K562 (cell line): ENCODE results near the gene ZFPM1. TPM values are rescaled to one million over a fixed set of nuclear protein-coding genes. Genes with fewer than 3 reads are reported as not detected.

Experiments used
- CEBPB ChIP-seq: fragments of 450-650 bp; IDR thresholded peaks from 2 replicates; pipeline ENCODE4 v1.6.1; 2016; ENCODE audit warnings: missing genetic modification characterization, missing compliant biosample characterization
- DIDO1 ChIP-seq: fragments of 450-650 bp; IDR thresholded peaks from 2 replicates; pipeline ENCODE4 v1.6.1; 2016; ENCODE audit warnings: low read depth, missing biosample characterization, missing genetic modification characterization
- HDAC3 ChIP-seq: fragments of 450-650 bp; IDR thresholded peaks from 2 replicates; pipeline ENCODE4 v1.6.1; 2018; ENCODE audit warnings: borderline replicate concordance, mild to moderate bottlenecking, moderate library complexity; ENCODE audit not compliant: partially characterized antibody
- MAFG ChIP-seq: fragments of 450-650 bp; conservative IDR thresholded peaks from 2 replicates; pipeline ENCODE4 v1.6.1; 2016; ENCODE audit warnings: missing genetic modification characterization, missing compliant biosample characterization
- MYNN ChIP-seq, 2 experiments: sonication (generic); formaldehyde crosslinking in 1 of 2; IDR thresholded peaks; 2 replicates each; pipeline versions ENCODE4 v1.5.0 to v1.6.1; 2016 to 2020; ENCODE audit warnings: antibody characterized with exemption in 1 of 2, missing genetic modification reagents in 1 of 2
- SIN3A ChIP-seq, 2 experiments: fragments of 150-350 bp in 1 of 2; IDR thresholded peaks; 2 replicates each; pipeline ENCODE4 v1.6.1; 2011 to 2016; ENCODE audit warnings: borderline replicate concordance in 2 of 2, low read depth in 2 of 2, low read length in 2 of 2, mild to moderate bottlenecking in 2 of 2, moderate library complexity in 2 of 2; ENCODE audit not compliant: control insufficient read depth in 1 of 2
- SREBF2 ChIP-seq: sonication (generic); formaldehyde crosslinking; IDR thresholded peaks from 2 replicates; pipeline ENCODE4 v1.4.0; 2020; ENCODE audit warnings: mild to moderate bottlenecking, missing genetic modification reagents
- SRSF1 ChIP-seq: fragments of 200-400 bp; formaldehyde crosslinking; IDR thresholded peaks from 2 replicates; pipeline ENCODE4 v1.6.1; 2017; ENCODE audit warnings: mild to moderate bottlenecking, low read depth, low read length, moderate library complexity
- ZFP30 ChIP-seq: fragments of 250-450 bp; sonication (Bioruptor Pico); IDR thresholded peaks from 2 replicates; pipeline ENCODE4 v1.8.0; 2022; ENCODE audit warnings: moderate library complexity, mild to moderate bottlenecking, inconsistent platforms, borderline replicate concordance
- ZNF124 ChIP-seq: sonication (generic); formaldehyde crosslinking; IDR thresholded peaks from 2 replicates; pipeline ENCODE4 v1.8.1; 2022; ENCODE audit warnings: missing genetic modification reagents
- polyA plus RNA-seq, 8 experiments: library from polyadenylated mRNA; depleted of rRNA in 4 of 8; stranded (reverse) in 5 of 8; unstranded in 3 of 8; fragments of >200 nt; fragmentation: Nextera tagmentation in 2 of 8; fragmentation: Illumina TruSeq in 1 of 8; extraction: Ambion mirVana in 2 of 8; extraction: Trizol in 1 of 8; gene quantifications; 2 replicates each; pipeline versions ENCODE4 v1.2.1 to v1.2.3, GENCODE V29; 2011 to 2014; ENCODE audit warnings: inconsistent platforms in 1 of 8, missing spikeins in 1 of 8
- total RNA-seq, 7 experiments: library from RNA; depleted of rRNA in 6 of 7; stranded (reverse); fragments of >200 nt in 6 of 7; fragmentation: Illumina TruSeq in 2 of 7; extraction: Trizol in 2 of 7; gene quantifications; 2 replicates each; pipeline versions ENCODE4 v1.2.1 to v1.2.3, GENCODE V29; 2011 to 2021; ENCODE audit warnings: low replicate concordance in 1 of 7
- TF ChIP-seq, protein P1 (sequence below): fragments of 250-450 bp; sonication (Bioruptor Pico); IDR thresholded peaks from 2 replicates; pipeline ENCODE4 v1.5.0; 2022; ENCODE audit warnings: mild to moderate bottlenecking
- TF ChIP-seq, protein P2 (sequence below): fragments of 250-450 bp; sonication (Bioruptor Pico); IDR thresholded peaks from 2 replicates; pipeline ENCODE4 v1.8.0; 2022; ENCODE audit warnings: moderate library complexity, mild to moderate bottlenecking, inconsistent platforms
- TF ChIP-seq, protein P3 (sequence below): fragments of 450-650 bp; IDR thresholded peaks from 2 replicates; pipeline ENCODE4 v1.6.1; 2016; ENCODE audit warnings: antibody characterized with exemption
- TF ChIP-seq, protein P4 (sequence below): sonication (generic); formaldehyde crosslinking; IDR thresholded peaks from 2 replicates; pipeline ENCODE4 v1.8.0; 2022; ENCODE audit warnings: mild to moderate bottlenecking, missing genetic modification reagents
- TF ChIP-seq, protein P5 (sequence below), 3 experiments: IDR thresholded peaks in 2 of 3; conservative IDR thresholded peaks in 1 of 3; 2 replicates each; pipeline ENCODE4 v1.5.1; 2011 to 2012; ENCODE audit warnings: low read length in 3 of 3, mild to moderate bottlenecking in 3 of 3, control low read depth in 2 of 3, improper control_type of control experiment in 1 of 3, inconsistent platforms in 1 of 3, low read depth in 1 of 3, mixed read lengths in 1 of 3, moderate library complexity in 1 of 3; ENCODE audit not compliant: insufficient read depth in 2 of 3

Gene ZFPM1
- total and polyA plus RNA-seq, 9 of the 15 experiments (the other 6 are each of a cell fraction or from before 2014, with no cell fraction given) = 0.03 to 35.9 (median 1.4) TPM

DNA sequence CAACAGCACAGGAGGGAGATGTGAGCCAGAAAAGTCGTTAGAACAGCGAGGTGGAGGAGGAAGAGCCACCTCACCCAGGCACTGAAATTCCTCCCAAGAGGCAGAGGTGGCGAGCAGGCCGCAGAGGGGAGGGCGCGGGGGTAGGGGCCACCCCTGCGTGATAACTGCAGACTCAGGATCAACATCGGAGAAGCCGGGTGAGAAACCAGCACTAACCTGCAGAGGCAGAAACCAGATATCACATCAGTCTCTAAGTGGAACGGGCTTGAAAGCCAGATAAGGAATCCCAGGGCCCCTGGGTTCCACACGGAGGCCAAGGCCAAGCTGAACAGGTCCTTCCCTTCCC is 77.8 kb downstream of the ZFPM1 start (continued):
- TF ChIP-seq, protein P1, sequence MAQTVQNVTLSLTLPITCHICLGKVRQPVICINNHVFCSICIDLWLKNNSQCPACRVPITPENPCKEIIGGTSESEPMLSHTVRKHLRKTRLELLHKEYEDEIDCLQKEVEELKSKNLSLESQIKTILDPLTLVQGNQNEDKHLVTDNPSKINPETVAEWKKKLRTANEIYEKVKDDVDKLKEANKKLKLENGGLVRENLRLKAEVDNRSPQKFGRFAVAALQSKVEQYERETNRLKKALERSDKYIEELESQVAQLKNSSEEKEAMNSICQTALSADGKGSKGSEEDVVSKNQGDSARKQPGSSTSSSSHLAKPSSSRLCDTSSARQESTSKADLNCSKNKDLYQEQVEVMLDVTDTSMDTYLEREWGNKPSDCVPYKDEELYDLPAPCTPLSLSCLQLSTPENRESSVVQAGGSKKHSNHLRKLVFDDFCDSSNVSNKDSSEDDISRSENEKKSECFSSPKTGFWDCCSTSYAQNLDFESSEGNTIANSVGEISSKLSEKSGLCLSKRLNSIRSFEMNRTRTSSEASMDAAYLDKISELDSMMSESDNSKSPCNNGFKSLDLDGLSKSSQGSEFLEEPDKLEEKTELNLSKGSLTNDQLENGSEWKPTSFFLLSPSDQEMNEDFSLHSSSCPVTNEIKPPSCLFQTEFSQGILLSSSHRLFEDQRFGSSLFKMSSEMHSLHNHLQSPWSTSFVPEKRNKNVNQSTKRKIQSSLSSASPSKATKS (CRISPR knock-in tag) = no peak
- TF ChIP-seq, protein P2, sequence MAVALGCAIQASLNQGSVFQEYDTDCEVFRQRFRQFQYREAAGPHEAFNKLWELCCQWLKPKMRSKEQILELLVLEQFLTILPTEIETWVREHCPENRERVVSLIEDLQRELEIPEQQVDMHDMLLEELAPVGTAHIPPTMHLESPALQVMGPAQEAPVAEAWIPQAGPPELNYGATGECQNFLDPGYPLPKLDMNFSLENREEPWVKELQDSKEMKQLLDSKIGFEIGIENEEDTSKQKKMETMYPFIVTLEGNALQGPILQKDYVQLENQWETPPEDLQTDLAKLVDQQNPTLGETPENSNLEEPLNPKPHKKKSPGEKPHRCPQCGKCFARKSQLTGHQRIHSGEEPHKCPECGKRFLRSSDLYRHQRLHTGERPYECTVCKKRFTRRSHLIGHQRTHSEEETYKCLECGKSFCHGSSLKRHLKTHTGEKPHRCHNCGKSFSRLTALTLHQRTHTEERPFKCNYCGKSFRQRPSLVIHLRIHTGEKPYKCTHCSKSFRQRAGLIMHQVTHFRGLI (CRISPR knock-in tag) = no peak
- no peak for TF ChIP-seq MAFG (tag)
- no peak for TF ChIP-seq ZFP30 (CRISPR knock-in tag)
- no peak for TF ChIP-seq MYNN (IDR thresholded peaks at IDR 0.05)
- no peak for TF ChIP-seq MYNN (CRISPR knock-in tag; IDR thresholded peaks at IDR 0.05)
- no peak for TF ChIP-seq CEBPB (tag)
- TF ChIP-seq SIN3A (IDR thresholded peaks at IDR 0.05; ENCODE audit: borderline replicate concordance in 2 of 2, control insufficient read depth in 1 of 2, low read depth in 2 of 2, low read length in 2 of 2) = no peak
- TF ChIP-seq DIDO1 (tag) = no peak
- TF ChIP-seq ZNF124 (CRISPR knock-in tag) = no peak
- no peak for TF ChIP-seq SRSF1
- TF ChIP-seq, protein P3, sequence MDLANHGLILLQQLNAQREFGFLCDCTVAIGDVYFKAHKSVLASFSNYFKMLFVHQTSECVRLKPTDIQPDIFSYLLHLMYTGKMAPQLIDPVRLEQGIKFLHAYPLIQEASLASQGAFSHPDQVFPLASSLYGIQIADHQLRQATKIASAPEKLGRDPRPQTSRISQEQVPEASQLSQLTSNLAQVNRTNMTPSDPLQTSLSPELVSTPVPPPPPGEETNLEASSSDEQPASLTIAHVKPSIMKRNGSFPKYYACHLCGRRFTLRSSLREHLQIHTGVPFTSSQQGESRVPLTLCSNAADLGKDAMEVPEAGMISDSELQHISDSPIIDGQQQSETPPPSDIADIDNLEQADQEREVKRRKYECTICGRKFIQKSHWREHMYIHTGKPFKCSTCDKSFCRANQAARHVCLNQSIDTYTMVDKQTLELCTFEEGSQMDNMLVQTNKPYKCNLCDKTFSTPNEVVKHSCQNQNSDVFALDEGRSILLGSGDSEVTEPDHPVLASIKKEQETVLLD = no peak
- TF ChIP-seq, protein P4, sequence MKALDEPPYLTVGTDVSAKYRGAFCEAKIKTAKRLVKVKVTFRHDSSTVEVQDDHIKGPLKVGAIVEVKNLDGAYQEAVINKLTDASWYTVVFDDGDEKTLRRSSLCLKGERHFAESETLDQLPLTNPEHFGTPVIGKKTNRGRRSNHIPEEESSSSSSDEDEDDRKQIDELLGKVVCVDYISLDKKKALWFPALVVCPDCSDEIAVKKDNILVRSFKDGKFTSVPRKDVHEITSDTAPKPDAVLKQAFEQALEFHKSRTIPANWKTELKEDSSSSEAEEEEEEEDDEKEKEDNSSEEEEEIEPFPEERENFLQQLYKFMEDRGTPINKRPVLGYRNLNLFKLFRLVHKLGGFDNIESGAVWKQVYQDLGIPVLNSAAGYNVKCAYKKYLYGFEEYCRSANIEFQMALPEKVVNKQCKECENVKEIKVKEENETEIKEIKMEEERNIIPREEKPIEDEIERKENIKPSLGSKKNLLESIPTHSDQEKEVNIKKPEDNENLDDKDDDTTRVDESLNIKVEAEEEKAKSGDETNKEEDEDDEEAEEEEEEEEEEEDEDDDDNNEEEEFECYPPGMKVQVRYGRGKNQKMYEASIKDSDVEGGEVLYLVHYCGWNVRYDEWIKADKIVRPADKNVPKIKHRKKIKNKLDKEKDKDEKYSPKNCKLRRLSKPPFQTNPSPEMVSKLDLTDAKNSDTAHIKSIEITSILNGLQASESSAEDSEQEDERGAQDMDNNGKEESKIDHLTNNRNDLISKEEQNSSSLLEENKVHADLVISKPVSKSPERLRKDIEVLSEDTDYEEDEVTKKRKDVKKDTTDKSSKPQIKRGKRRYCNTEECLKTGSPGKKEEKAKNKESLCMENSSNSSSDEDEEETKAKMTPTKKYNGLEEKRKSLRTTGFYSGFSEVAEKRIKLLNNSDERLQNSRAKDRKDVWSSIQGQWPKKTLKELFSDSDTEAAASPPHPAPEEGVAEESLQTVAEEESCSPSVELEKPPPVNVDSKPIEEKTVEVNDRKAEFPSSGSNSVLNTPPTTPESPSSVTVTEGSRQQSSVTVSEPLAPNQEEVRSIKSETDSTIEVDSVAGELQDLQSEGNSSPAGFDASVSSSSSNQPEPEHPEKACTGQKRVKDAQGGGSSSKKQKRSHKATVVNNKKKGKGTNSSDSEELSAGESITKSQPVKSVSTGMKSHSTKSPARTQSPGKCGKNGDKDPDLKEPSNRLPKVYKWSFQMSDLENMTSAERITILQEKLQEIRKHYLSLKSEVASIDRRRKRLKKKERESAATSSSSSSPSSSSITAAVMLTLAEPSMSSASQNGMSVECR = no peak
- no peak for TF ChIP-seq HDAC3
- TF ChIP-seq, protein P5, sequence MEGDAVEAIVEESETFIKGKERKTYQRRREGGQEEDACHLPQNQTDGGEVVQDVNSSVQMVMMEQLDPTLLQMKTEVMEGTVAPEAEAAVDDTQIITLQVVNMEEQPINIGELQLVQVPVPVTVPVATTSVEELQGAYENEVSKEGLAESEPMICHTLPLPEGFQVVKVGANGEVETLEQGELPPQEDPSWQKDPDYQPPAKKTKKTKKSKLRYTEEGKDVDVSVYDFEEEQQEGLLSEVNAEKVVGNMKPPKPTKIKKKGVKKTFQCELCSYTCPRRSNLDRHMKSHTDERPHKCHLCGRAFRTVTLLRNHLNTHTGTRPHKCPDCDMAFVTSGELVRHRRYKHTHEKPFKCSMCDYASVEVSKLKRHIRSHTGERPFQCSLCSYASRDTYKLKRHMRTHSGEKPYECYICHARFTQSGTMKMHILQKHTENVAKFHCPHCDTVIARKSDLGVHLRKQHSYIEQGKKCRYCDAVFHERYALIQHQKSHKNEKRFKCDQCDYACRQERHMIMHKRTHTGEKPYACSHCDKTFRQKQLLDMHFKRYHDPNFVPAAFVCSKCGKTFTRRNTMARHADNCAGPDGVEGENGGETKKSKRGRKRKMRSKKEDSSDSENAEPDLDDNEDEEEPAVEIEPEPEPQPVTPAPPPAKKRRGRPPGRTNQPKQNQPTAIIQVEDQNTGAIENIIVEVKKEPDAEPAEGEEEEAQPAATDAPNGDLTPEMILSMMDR (IDR thresholded peaks at IDR 0.05 in 2 of 3, conservative IDR thresholded peaks at IDR 0.05 in 1 of 3; ENCODE audit: insufficient read depth in 2 of 3, low read depth in 1 of 3, low read length in 3 of 3) = peak in 1 of 3 experiments; percentile 2; a peak in 1 of 6 replicates
- TF ChIP-seq SREBF2 (CRISPR knock-in tag) = no peak
